WTC11 (cell line): Measurements from ENCODE around the gene GALNT4.

Experiments used
- CTCF ChIP-seq: fragments of 200-600 bp; IDR thresholded peaks from 2 replicates; pipeline ENCODE4 v1.8.0; 2022; ENCODE audit warnings: antibody characterized with exemption
- E2F1 ChIP-seq: sonication (generic); formaldehyde crosslinking; IDR thresholded peaks from 2 replicates; pipeline ENCODE4 v1.8.0; 2022; ENCODE audit warnings: mild to moderate bottlenecking, missing genetic modification reagents
- PREB ChIP-seq: sonication (generic); formaldehyde crosslinking; IDR thresholded peaks from 2 replicates; pipeline ENCODE4 v1.8.1; 2022; ENCODE audit warnings: mild to moderate bottlenecking, missing genetic modification reagents, moderate library complexity, borderline replicate concordance
- SMAD4 ChIP-seq: sonication (generic); formaldehyde crosslinking; IDR thresholded peaks from 2 replicates; pipeline ENCODE4 v1.8.0; 2022; ENCODE audit warnings: mild to moderate bottlenecking, missing genetic modification reagents
- TP53 ChIP-seq: sonication (generic); formaldehyde crosslinking; IDR thresholded peaks from 2 replicates; pipeline ENCODE4 v1.8.1; 2023; ENCODE audit warnings: mild to moderate bottlenecking, missing genetic modification reagents
- ZNF138 ChIP-seq: sonication (generic); formaldehyde crosslinking; conservative IDR thresholded peaks from 2 replicates; pipeline ENCODE4 v1.8.1; 2022; ENCODE audit warnings: mild to moderate bottlenecking, moderate library complexity, missing genetic modification reagents
- TF ChIP-seq, protein P1 (sequence below): sonication (generic); formaldehyde crosslinking; IDR thresholded peaks from 2 replicates; pipeline ENCODE4 v1.8.1; 2023; ENCODE audit warnings: mild to moderate bottlenecking, moderate library complexity, missing genetic modification reagents
- TF ChIP-seq, protein P2 (sequence below): sonication (generic); formaldehyde crosslinking; IDR thresholded peaks from 2 replicates; pipeline ENCODE4 v1.8.0; 2022; ENCODE audit warnings: mild to moderate bottlenecking, missing genetic modification reagents

- TF ChIP-seq SMAD4 (CRISPR knock-in tag), result no peak
- no peak for TF ChIP-seq E2F1 (CRISPR knock-in tag)
- TF ChIP-seq, protein P1, sequence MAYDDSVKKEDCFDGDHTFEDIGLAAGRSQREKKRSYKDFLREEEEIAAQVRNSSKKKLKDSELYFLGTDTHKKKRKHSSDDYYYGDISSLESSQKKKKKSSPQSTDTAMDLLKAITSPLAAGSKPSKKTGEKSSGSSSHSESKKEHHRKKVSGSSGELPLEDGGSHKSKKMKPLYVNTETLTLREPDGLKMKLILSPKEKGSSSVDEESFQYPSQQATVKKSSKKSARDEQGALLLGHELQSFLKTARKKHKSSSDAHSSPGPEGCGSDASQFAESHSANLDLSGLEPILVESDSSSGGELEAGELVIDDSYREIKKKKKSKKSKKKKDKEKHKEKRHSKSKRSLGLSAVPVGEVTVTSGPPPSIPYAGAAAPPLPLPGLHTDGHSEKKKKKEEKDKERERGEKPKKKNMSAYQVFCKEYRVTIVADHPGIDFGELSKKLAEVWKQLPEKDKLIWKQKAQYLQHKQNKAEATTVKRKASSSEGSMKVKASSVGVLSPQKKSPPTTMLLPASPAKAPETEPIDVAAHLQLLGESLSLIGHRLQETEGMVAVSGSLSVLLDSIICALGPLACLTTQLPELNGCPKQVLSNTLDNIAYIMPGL, result no peak
- no peak for TF ChIP-seq CTCF
- TF ChIP-seq ZNF138 (CRISPR knock-in tag), result no peak
- TF ChIP-seq, protein P2, sequence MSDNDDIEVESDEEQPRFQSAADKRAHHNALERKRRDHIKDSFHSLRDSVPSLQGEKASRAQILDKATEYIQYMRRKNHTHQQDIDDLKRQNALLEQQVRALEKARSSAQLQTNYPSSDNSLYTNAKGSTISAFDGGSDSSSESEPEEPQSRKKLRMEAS (CRISPR knock-in tag), result no peak
- no peak for TF ChIP-seq TP53
- no peak for TF ChIP-seq PREB (CRISPR knock-in tag)
These were observed 3.8 kb upstream of the GALNT4 start for GRCh38 chr12:89528434-89528833.
